Lung (tissue), 12 donors: Measurements from ENCODE around the gene ZNF638. TPM values are rescaled to one million over a fixed set of nuclear protein-coding genes. Genes with fewer than 3 reads are reported as not detected.

Experiments used
- ATAC-seq: fragments of 200-7000 bp; cut with Tn5 transposase; one replicate; pipeline ENCODE4 v1.9.1; 2020; ENCODE audit warnings: moderate number of reproducible peaks; ENCODE audit not compliant: insufficient read depth, low FRiP score
- DNase-seq, 3 donors: peaks; one replicate each; pipeline ENCODE4 v3.0.0-alpha.2; 2013 to 2017
- H3K27ac ChIP-seq, 2 donors: one replicate each; pipeline ENCODE4 v1.5.1; 2013; ENCODE audit warnings: mild to moderate bottlenecking in 2 of 2, moderate library complexity in 2 of 2, control low read depth in 1 of 2, inconsistent platforms in 1 of 2, low read depth in 1 of 2, low read length in 1 of 2
- H3K27me3 ChIP-seq, 3 donors: one replicate each; pipeline ENCODE4 v1.5.1; 2013; ENCODE audit warnings: low read length in 2 of 3; ENCODE audit not compliant: control insufficient read depth in 3 of 3, insufficient read depth in 3 of 3
- H3K36me3 ChIP-seq, 4 donors: one replicate each; pipeline ENCODE4 v1.5.1; 2013; ENCODE audit warnings: low read length in 4 of 4, mild to moderate bottlenecking in 1 of 4, moderate library complexity in 1 of 4; ENCODE audit not compliant: control insufficient read depth in 4 of 4, insufficient read depth in 4 of 4
- H3K4me1 ChIP-seq, 5 donors: one replicate each; pipeline ENCODE4 v1.5.1; 2013; ENCODE audit warnings: low read length in 5 of 5, mild to moderate bottlenecking in 2 of 5, moderate library complexity in 1 of 5; ENCODE audit not compliant: control insufficient read depth in 5 of 5, insufficient read depth in 5 of 5
- H3K4me3 ChIP-seq: one replicate; pipeline ENCODE4 v1.5.1; 2013; ENCODE audit warnings: mild to moderate bottlenecking, control low read depth, moderate library complexity
- H3K9ac ChIP-seq, 2 donors: one replicate each; pipeline ENCODE4 v1.5.1; 2013; ENCODE audit warnings: low read length in 2 of 2, control low read depth in 1 of 2; ENCODE audit not compliant: insufficient read depth in 1 of 2
- H3K9me3 ChIP-seq, 4 donors: one replicate each; pipeline ENCODE4 v1.5.1; 2013; ENCODE audit warnings: low read length in 3 of 4, mild to moderate bottlenecking in 1 of 4, moderate library complexity in 1 of 4; ENCODE audit not compliant: control insufficient read depth in 4 of 4, insufficient read depth in 3 of 4
- WGBS, 2 donors: extraction: QIAGEN DNeasy Blood & Tissue Kit; methylation state at CpG; one replicate each; pipeline ENCODE4 v1.1.7; 2013; 5-methylcytosine and 5-hydroxymethylcytosine counted together
- polyA plus RNA-seq, 2 donors: library from polyadenylated mRNA; stranded (reverse); fragments of 200-250 nt; gene quantifications; one replicate each; pipeline ENCODE4 v1.2.1, GENCODE V29; 2013
- total RNA-seq, 2 donors: library from RNA; depleted of rRNA in 1 of 2; stranded (reverse); fragments of >200 nt in 1 of 2; gene quantifications; one replicate each; pipeline ENCODE4 v1.2.1, GENCODE V29; 2014 to 2021
- TF ChIP-seq, protein P1 (sequence below): IDR thresholded peaks from 2 replicates; pipeline ENCODE4 v1.5.1; 2012; ENCODE audit warnings: mild to moderate bottlenecking; ENCODE audit errors: control extremely low read depth, extremely low read depth
- donor health status: control.
- donor health status: control.
- donor health status: Bipolar disorder and iron deficiency.
- donor health status: healthy.
- donor health status: DM: yes; HTN: yes; CAD: no.

The ZNF638 gene
- total and polyA plus RNA-seq, 4 donors, result 45.1 to 371 (median 105) TPM

DNA sequence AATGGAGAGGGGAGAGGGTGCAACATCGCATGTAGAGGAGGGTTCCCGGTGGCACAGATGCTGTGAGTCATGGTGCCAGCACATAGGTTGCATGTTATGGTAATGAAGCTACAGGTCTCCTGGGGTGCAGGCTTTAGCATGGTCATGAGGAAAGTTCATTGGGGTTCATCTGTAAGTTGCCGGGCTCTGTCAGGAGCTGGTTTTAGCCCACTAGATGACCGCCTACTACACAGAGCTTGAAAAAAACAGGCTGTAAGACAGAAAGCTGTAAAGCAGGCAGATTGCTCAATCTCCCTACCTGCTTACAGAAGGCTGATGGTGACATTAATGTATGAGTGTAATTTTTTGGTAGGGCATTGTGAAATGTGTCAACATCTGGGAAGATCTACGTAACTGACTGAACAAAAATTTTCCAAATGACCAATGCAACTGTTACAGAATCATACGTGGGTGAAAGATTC is 145.7 kb downstream of the ZNF638 start:
- DNase-seq, result no peak
- WGBS, 2 donors, result 37 to 68% methylated on average over 6 of the region's 6 CpGs
- no peak overlapping the region for H3K4me3 ChIP-seq
- H3K27me3 ChIP-seq, result peaks cover 0 to 6% (median 0%) of the 10 kb centered on the region in 3 donors
- ATAC-seq, result no peak
- no peak overlapping the region for H3K9ac ChIP-seq
- H3K9me3 ChIP-seq, result no peaks in the 10 kb centered on the region
- peak overlapping the region in 1 of 2 donors; percentile 26 for H3K27ac ChIP-seq
- H3K36me3 ChIP-seq, result peaks cover 0 to 5% (median 0%) of the 10 kb centered on the region in 4 donors
- H3K4me1 ChIP-seq, result peaks cover 0 to 9% (median 0%) of the 10 kb centered on the region in 5 donors
- TF ChIP-seq, protein P1, sequence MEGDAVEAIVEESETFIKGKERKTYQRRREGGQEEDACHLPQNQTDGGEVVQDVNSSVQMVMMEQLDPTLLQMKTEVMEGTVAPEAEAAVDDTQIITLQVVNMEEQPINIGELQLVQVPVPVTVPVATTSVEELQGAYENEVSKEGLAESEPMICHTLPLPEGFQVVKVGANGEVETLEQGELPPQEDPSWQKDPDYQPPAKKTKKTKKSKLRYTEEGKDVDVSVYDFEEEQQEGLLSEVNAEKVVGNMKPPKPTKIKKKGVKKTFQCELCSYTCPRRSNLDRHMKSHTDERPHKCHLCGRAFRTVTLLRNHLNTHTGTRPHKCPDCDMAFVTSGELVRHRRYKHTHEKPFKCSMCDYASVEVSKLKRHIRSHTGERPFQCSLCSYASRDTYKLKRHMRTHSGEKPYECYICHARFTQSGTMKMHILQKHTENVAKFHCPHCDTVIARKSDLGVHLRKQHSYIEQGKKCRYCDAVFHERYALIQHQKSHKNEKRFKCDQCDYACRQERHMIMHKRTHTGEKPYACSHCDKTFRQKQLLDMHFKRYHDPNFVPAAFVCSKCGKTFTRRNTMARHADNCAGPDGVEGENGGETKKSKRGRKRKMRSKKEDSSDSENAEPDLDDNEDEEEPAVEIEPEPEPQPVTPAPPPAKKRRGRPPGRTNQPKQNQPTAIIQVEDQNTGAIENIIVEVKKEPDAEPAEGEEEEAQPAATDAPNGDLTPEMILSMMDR, result no peak

DNA sequence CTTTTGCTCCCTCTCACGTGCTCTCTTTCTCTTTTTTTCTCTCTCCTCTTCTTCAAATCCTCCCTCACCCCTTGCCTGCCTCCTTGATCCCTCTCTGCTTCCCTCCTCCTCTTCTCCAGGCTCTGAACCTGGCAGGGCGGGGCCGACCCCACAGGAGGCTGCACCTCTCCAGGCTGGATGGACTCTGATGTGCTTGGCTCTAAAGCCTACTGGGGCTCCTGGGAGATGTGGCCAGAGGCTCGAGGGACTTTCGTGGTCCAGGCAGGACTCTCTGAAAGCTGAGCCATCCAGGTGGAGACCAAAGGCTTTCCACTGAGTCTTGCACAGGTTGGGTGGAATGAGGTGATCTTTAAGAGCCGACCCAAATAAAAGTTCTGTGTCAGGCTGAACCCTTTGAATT is 147.2 kb downstream of the ZNF638 start:
- H3K36me3 ChIP-seq, result no peaks in the 10 kb centered on the region
- TF ChIP-seq, protein P1, result no peak
- peaks cover 0 to 9% (median 0%) of the 10 kb centered on the region in 3 donors for H3K27me3 ChIP-seq
- no peak for DNase-seq
- H3K4me3 ChIP-seq, result no peak overlapping the region
- ATAC-seq, result no peak
- 81% methylated on average over 6 of the region's 6 CpGs for WGBS, 2 donors
- H3K4me1 ChIP-seq, result peaks cover 0 to 6% (median 0%) of the 10 kb centered on the region in 5 donors
- H3K9me3 ChIP-seq, result no peaks in the 10 kb centered on the region
- H3K9ac ChIP-seq, result no peak overlapping the region
- H3K27ac ChIP-seq, result no peak overlapping the region

DNA sequence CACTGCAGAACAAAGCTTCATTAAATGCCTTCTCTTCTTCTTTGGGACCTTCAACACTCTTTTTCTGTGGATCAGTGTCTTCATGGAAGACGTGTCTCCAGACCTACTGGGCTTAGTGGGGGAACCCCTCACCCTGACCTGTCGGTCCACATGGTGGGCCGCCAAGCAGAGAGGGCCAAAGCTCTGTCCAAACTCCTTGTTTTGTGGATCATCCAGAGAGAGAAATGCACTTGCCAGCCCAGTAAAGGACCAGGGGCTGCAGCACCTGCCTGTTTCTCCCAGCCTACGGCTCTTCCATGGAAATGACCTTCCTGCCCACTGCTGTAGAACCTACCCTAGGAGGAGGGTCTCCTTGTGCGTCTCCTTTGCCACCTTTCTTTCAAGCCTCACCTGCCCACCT is 147.7 kb downstream of the ZNF638 start:
- Histone ChIP-seq H3K9ac (no peak overlapping the region), H3K4me3 (no peak overlapping the region), H3K36me3 (no peaks in the 10 kb centered on the region), H3K27me3 (peaks cover 0 to 9% (median 0%) of the 10 kb centered on the region in 3 donors), H3K4me1 (peaks cover 0 to 6% (median 0%) of the 10 kb centered on the region in 5 donors), H3K27ac (no peak overlapping the region), H3K9me3 (no peaks in the 10 kb centered on the region)
- DNase-seq (no peak), ATAC-seq (no peak)
- TF ChIP-seq, protein P1, result no peak
- WGBS, 2 donors, result 95 to 96% methylated on average over 5 of the region's 5 CpGs

DNA sequence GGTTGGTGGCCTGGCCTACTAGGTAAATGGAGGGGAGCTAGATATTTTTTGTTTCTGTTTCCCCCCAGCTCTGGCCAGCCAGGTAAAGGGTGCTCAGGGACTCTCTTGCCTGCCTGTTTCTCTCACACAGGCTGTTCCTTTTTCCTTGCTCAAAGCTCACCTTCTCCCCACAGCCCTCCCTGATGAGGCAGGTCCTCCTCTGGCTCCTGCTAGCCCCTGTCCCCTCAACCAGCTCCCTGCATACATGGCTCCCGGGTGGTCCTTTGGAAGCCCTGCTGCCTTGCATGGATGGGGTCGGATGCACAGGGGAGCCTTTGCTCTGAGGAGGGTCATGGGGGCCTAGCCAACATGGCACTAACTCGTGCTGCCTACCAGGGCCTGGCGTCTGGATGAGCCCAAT is 149.5 kb downstream of the ZNF638 start:
- Histone ChIP-seq H3K9me3 (no peaks in the 10 kb centered on the region), H3K27ac (no peak overlapping the region), H3K4me1 (peaks cover 0 to 5% (median 0%) of the 10 kb centered on the region in 5 donors), H3K9ac (no peak overlapping the region), H3K4me3 (no peak overlapping the region), H3K36me3 (no peaks in the 10 kb centered on the region), H3K27me3 (peaks cover 0 to 9% (median 0%) of the 10 kb centered on the region in 3 donors)
- DNase-seq (no peak), ATAC-seq (no peak)
- WGBS, 2 donors, result 89 to 98% methylated on average over 4 of the region's 4 CpGs
- TF ChIP-seq, protein P1, result no peak
